IPS-20b (cell line): ENCODE results near the gene RPS2.

Source experiments
- H3K27ac ChIP-seq: one replicate; pipeline ENCODE4 v1.5.1; 2013; ENCODE audit warnings: low read length
- H3K27me3 ChIP-seq: 2 replicates; pipeline ENCODE4 v1.6.1; 2013; ENCODE audit warnings: mild to moderate bottlenecking, low read length, inconsistent platforms; ENCODE audit not compliant: insufficient read depth
- H3K36me3 ChIP-seq: 2 replicates; pipeline ENCODE4 v1.6.1; 2013; ENCODE audit warnings: low read depth, mild to moderate bottlenecking, inconsistent platforms, low read length, moderate library complexity; ENCODE audit not compliant: insufficient read depth
- H3K4me1 ChIP-seq: 2 replicates; pipeline ENCODE4 v1.6.1; 2013; ENCODE audit warnings: mild to moderate bottlenecking, control low read depth, inconsistent platforms, low read length, moderate library complexity; ENCODE audit not compliant: insufficient read depth
- H3K4me3 ChIP-seq: 2 replicates; pipeline ENCODE4 v1.5.1; 2013; ENCODE audit warnings: mild to moderate bottlenecking, low read length, inconsistent platforms
- H3K9ac ChIP-seq: 2 replicates; pipeline ENCODE4 v1.6.1; 2013; ENCODE audit warnings: low read depth, mild to moderate bottlenecking, inconsistent platforms, low read length, moderate library complexity
- H3K9me3 ChIP-seq: 2 replicates; pipeline ENCODE4 v1.6.1; 2013; ENCODE audit warnings: mild to moderate bottlenecking, low read depth, low read length, inconsistent platforms; ENCODE audit not compliant: insufficient read depth

Gene RPS2

GRCh38 chr16:1978476-1979120, 14.0 kb upstream of the RPS2 start:
- peaks cover 5% of the 10 kb centered on the region; the same call in 1 of the 2 replicates for H3K4me1 ChIP-seq
- peak overlapping the region; percentile 56; the same call in 1 of the 2 replicates for H3K4me3 ChIP-seq
- no peak overlapping the region; the same call in 1 of the 2 replicates for H3K9ac ChIP-seq
- no peaks in the 10 kb centered on the region for H3K9me3 ChIP-seq
- H3K27me3 ChIP-seq: peaks cover 49% of the 10 kb centered on the region
- peaks cover 36% of the 10 kb centered on the region for H3K36me3 ChIP-seq
- no peak overlapping the region for H3K27ac ChIP-seq

GRCh38 chr16:1977875-1978268, 13.2 kb upstream of the RPS2 start:
- no peaks in the 10 kb centered on the region for H3K9me3 ChIP-seq
- no peak overlapping the region for H3K9ac ChIP-seq
- H3K4me3 ChIP-seq: no peak overlapping the region
- no peak overlapping the region for H3K27ac ChIP-seq
- H3K27me3 ChIP-seq: peaks cover 44% of the 10 kb centered on the region
- peaks cover 36% of the 10 kb centered on the region for H3K36me3 ChIP-seq
- peaks cover 5% of the 10 kb centered on the region; the same call in 1 of the 2 replicates for H3K4me1 ChIP-seq

- peaks cover 37% of the 10 kb centered on the region for H3K27me3 ChIP-seq
- no peak overlapping the region for H3K4me3 ChIP-seq
- H3K27ac ChIP-seq: no peak overlapping the region
- H3K4me1 ChIP-seq: peaks cover 5% of the 10 kb centered on the region; the same call in 1 of the 2 replicates
- H3K9ac ChIP-seq: no peak overlapping the region
- no peaks in the 10 kb centered on the region for H3K9me3 ChIP-seq
- peaks cover 36% of the 10 kb centered on the region for H3K36me3 ChIP-seq
Measured at GRCh38 chr16:1976951-1977874, 12.6 kb upstream of the RPS2 start.

GRCh38 chr16:1976216-1976520, 11.5 kb upstream of the RPS2 start:
- peaks cover 36% of the 10 kb centered on the region for H3K36me3 ChIP-seq

GRCh38 chr16:1975432-1976215, 11.0 kb upstream of the RPS2 start:
- H3K4me1 ChIP-seq: no peaks in the 10 kb centered on the region; the same call in 1 of the 2 replicates
- H3K27me3 ChIP-seq: peaks cover 22% of the 10 kb centered on the region
- H3K27ac ChIP-seq: no peak overlapping the region
- no peak overlapping the region for H3K9ac ChIP-seq
- H3K4me3 ChIP-seq: no peak overlapping the region
- H3K36me3 ChIP-seq: peaks cover 36% of the 10 kb centered on the region
- no peaks in the 10 kb centered on the region for H3K9me3 ChIP-seq

More at GRCh38 chr16:1976216-1976520, 11.5 kb upstream of the RPS2 start:
- no peaks in the 10 kb centered on the region for H3K9me3 ChIP-seq
- no peak overlapping the region for H3K4me3 ChIP-seq
- H3K4me1 ChIP-seq: peaks cover under 1% of the 10 kb centered on the region; the same call in 1 of the 2 replicates
- H3K27me3 ChIP-seq: peaks cover 27% of the 10 kb centered on the region
- no peak overlapping the region for H3K9ac ChIP-seq
- H3K27ac ChIP-seq: no peak overlapping the region

GRCh38 chr16:1974157-1975070, 9.8 kb upstream of the RPS2 start:
- Histone ChIP-seq H3K27ac (no peak overlapping the region), H3K4me1 (no peaks in the 10 kb centered on the region; the same call in 1 of the 2 replicates), H3K36me3 (peaks cover 36% of the 10 kb centered on the region), H3K4me3 (no peak overlapping the region), H3K9ac (no peak overlapping the region), H3K9me3 (no peaks in the 10 kb centered on the region), H3K27me3 (peaks cover 9% of the 10 kb centered on the region)

GRCh38 chr16:1973461-1974156, 9.0 kb upstream of the RPS2 start:
- Histone ChIP-seq H3K9me3 (no peaks in the 10 kb centered on the region), H3K4me1 (no peaks in the 10 kb centered on the region; the same call in 1 of the 2 replicates), H3K27me3 (peaks cover 1% of the 10 kb centered on the region; the same call in 1 of the 2 replicates), H3K36me3 (peaks cover 36% of the 10 kb centered on the region), H3K4me3 (no peak overlapping the region), H3K9ac (no peak overlapping the region), H3K27ac (no peak overlapping the region)

GRCh38 chr16:1972490-1972877, 7.9 kb upstream of the RPS2 start:
- peak overlapping the region; percentile 95 for H3K9ac ChIP-seq
- H3K27ac ChIP-seq: no peak overlapping the region
- no peaks in the 10 kb centered on the region for H3K9me3 ChIP-seq
- no peaks in the 10 kb centered on the region for H3K27me3 ChIP-seq
- H3K36me3 ChIP-seq: peaks cover 33% of the 10 kb centered on the region
- no peaks in the 10 kb centered on the region; the same call in 1 of the 2 replicates for H3K4me1 ChIP-seq
- peak overlapping the region; percentile 91 for H3K4me3 ChIP-seq

GRCh38 chr16:1971796-1972489, 7.3 kb upstream of the RPS2 start, which contains the start of gene TBL3:
Gene TBL3, plus strand, starts transcription at chr16:1972053. Its CDS starts 112 bp downstream, at chr16:1972165.
- no peaks in the 10 kb centered on the region; the same call in 1 of the 2 replicates for H3K4me1 ChIP-seq
- H3K36me3 ChIP-seq: peaks cover 27% of the 10 kb centered on the region
- H3K27ac ChIP-seq: peak within 1 kb of the TSS; percentile 40
- H3K27me3 ChIP-seq: no peaks in the 10 kb centered on the region
- peak within 1 kb of the TSS; percentile 91 for H3K4me3 ChIP-seq
- peak within 1 kb of the TSS; percentile 95 for H3K9ac ChIP-seq
- no peaks in the 10 kb centered on the region for H3K9me3 ChIP-seq
